ENCODE measurements around the gene MRC1. TPM values are rescaled to one million over a fixed set of nuclear protein-coding genes. Genes with fewer than 3 reads are reported as not detected.

Gene MRC1
- total RNA-seq, 1 donor from 2014 or later, result 0.11 TPM

GRCh38 chr10:17912754-17913153 is 103.6 kb downstream of the MRC1 start:
- no peak for TF ChIP-seq CTCF (IDR thresholded peaks at IDR 0.05)
- Mint-ChIP-seq H3K4me1 (no peaks in the 10 kb centered on the region), H3K27ac (no peak overlapping the region), H3K9me3 (peaks cover 6% of the 10 kb centered on the region), H3K36me3 (ENCODE audit: low read depth) (no peaks in the 10 kb centered on the region), H3K27me3 (peaks cover 4% of the 10 kb centered on the region), H3K4me3 (no peak overlapping the region)
- POLR2A ChIA-PET, result no interaction called here
- ATAC-seq (ENCODE audit: low read depth), result no peak
- CTCF ChIA-PET, result no interaction called here
- DNase-seq, result no peak
- intact Hi-C loops (cut with micrococcal nuclease), result no loop called here

DNA sequence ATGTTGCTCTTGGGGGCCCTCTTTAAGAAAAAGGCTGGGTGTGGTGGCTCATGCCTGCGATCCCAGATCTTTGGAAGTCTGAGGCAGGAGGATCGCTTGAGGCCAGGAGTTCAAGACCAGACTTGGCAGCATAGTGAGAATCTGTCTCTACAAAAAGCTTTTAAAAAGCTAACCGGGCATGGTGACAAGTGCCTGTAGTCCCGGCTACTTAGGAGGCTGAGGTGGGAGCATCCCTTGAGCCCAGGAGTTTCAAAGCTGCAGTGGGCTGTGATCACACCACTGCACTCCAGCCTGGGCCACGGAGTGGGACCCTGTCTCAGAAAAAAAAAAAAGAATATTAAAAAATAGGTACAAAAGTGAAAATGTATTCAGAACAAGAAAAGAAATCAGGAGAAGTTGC is 104.5 kb downstream of the MRC1 start:
- ChIA-PET CTCF (no interaction called here), POLR2A (no interaction called here)
- DNase-seq, result no peak
- no peak for TF ChIP-seq CTCF (IDR thresholded peaks at IDR 0.05)
- Mint-ChIP-seq H3K36me3 (ENCODE audit: low read depth) (no peaks in the 10 kb centered on the region), H3K4me1 (no peaks in the 10 kb centered on the region), H3K27me3 (peaks cover 4% of the 10 kb centered on the region), H3K4me3 (no peak overlapping the region), H3K27ac (no peak overlapping the region), H3K9me3 (peaks cover 6% of the 10 kb centered on the region)
- no peak for ATAC-seq (ENCODE audit: low read depth)
- intact Hi-C loops (cut with micrococcal nuclease), result no loop called here

GRCh38 chr10:17914169-17915045 is 105.3 kb downstream of the MRC1 start:
- no peak for TF ChIP-seq CTCF (IDR thresholded peaks at IDR 0.05)
- Mint-ChIP-seq H3K9me3 (peaks cover 6% of the 10 kb centered on the region), H3K27ac (no peak overlapping the region), H3K4me1 (no peaks in the 10 kb centered on the region), H3K36me3 (ENCODE audit: low read depth) (no peaks in the 10 kb centered on the region), H3K4me3 (no peak overlapping the region), H3K27me3 (peaks cover 2% of the 10 kb centered on the region)
- no peak for ATAC-seq (ENCODE audit: low read depth)
- intact Hi-C loops (cut with micrococcal nuclease), result no loop called here
- no peak for DNase-seq
- ChIA-PET CTCF (no interaction called here), POLR2A (no interaction called here)

DNA sequence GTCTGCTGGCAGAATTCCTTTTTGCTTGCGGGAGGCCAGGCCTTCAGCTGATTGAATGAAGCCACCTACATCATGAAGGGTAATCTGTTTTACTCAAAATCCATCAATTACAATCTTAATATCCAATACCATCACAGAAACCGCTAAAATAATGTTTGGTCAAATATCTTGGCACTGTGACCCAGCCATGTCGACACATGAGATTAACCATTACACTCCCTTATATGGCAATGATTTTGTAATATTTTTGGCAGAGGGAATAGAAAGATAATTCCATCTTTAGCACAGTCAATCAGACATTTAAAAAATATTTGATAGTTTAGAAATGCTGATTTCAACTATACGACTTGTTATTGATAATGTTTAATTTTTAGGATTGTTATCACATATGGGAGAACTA is 106.0 kb downstream of the MRC1 start:
- intact Hi-C loops (cut with micrococcal nuclease), result no loop called here
- Mint-ChIP-seq H3K27me3 (no peaks in the 10 kb centered on the region), H3K4me3 (no peak overlapping the region), H3K27ac (no peak overlapping the region), H3K9me3 (peaks cover 6% of the 10 kb centered on the region), H3K4me1 (no peaks in the 10 kb centered on the region), H3K36me3 (ENCODE audit: low read depth) (no peaks in the 10 kb centered on the region)
- DNase-seq (no peak), ATAC-seq (ENCODE audit: low read depth) (no peak)
- CTCF ChIA-PET, result no interaction called here
- POLR2A ChIA-PET, result no interaction called here
- no peak for TF ChIP-seq CTCF (IDR thresholded peaks at IDR 0.05)

- Mint-ChIP-seq H3K27ac (no peak overlapping the region), H3K27me3 (no peaks in the 10 kb centered on the region), H3K36me3 (ENCODE audit: low read depth) (no peaks in the 10 kb centered on the region), H3K4me3 (no peak overlapping the region), H3K9me3 (no peaks in the 10 kb centered on the region), H3K4me1 (no peaks in the 10 kb centered on the region)
- DNase-seq (no peak), ATAC-seq (ENCODE audit: low read depth) (no peak)
- intact Hi-C loops (cut with micrococcal nuclease), result no loop called here
- no peak for TF ChIP-seq CTCF (IDR thresholded peaks at IDR 0.05)
- POLR2A ChIA-PET, result no interaction called here
- CTCF ChIA-PET, result no interaction called here
Observed at GRCh38 chr10:17918187-17918903, 109.2 kb downstream of the MRC1 start.
